H1 (cell line): ENCODE measurements around the gene USP49. TPM values are rescaled to one million over a fixed set of nuclear protein-coding genes. Genes with fewer than 3 reads are reported as not detected.

Experiments
- CHD2 ChIP-seq: IDR thresholded peaks from 2 replicates; pipeline ENCODE4 v1.6.1; 2012; ENCODE audit warnings: low read length, improper control_type of control experiment
- EGR1 ChIP-seq: IDR thresholded peaks from 2 replicates; pipeline ENCODE4 v1.6.1; 2011; ENCODE audit warnings: low read depth, low read length, borderline replicate concordance
- RBBP5 ChIP-seq: IDR thresholded peaks from 2 replicates; pipeline ENCODE4 v1.7.1; 2012; ENCODE audit warnings: low read depth, mild to moderate bottlenecking, inconsistent platforms, low read length, moderate library complexity, borderline replicate concordance
- SP1 ChIP-seq: IDR thresholded peaks from 2 replicates; pipeline ENCODE4 v1.6.1; 2011; ENCODE audit warnings: low read depth, low read length
- polyA plus RNA-seq, 7 experiments: library from polyadenylated mRNA; depleted of rRNA in 3 of 7; stranded (reverse) in 5 of 7; unstranded in 2 of 7; fragments of >200 nt in 5 of 7; fragments of 200-250 nt in 2 of 7; gene quantifications; 1 replicate in 5 of 7; 2 replicates in 1 of 7; 4 replicates in 1 of 7; pipeline versions ENCODE4 v1.2.1 to v1.2.3, GENCODE V29; 2011 to 2013; ENCODE audit warnings: missing spikeins in 2 of 7, mixed read lengths in 2 of 7
- total RNA-seq: library from RNA; stranded (reverse); fragmentation: NEBNext Ultra II Directional; extraction: Animal tissue kit (Norgen Biotek cat#: 25700); gene quantifications from 2 replicates; pipeline ENCODE4 v1.2.1, GENCODE V29; 2021
- TF ChIP-seq, protein P1 (sequence below): IDR thresholded peaks from 2 replicates; pipeline ENCODE4 v1.6.1; 2011; ENCODE audit warnings: low read depth, mild to moderate bottlenecking, low read length; ENCODE audit not compliant: insufficient read depth
- TF ChIP-seq, protein P2 (sequence below), 3 experiments: IDR thresholded peaks; 1 replicate in 2 of 3; 2 replicates in 1 of 3; pipeline versions ENCODE4 v1.5.1 to v1.6.1; 2011; ENCODE audit warnings: low read length in 3 of 3, mild to moderate bottlenecking in 3 of 3, inconsistent platforms in 2 of 3, low read depth in 1 of 3, moderate library complexity in 1 of 3; ENCODE audit not compliant: insufficient read depth in 1 of 3; ENCODE audit errors: control extremely low read depth in 1 of 3

Gene USP49
- total and polyA plus RNA-seq, 2 of the 8 experiments (the other 6 are each of a cell fraction or from before 2014, with no cell fraction given): 6.9 to 24.4 TPM

DNA sequence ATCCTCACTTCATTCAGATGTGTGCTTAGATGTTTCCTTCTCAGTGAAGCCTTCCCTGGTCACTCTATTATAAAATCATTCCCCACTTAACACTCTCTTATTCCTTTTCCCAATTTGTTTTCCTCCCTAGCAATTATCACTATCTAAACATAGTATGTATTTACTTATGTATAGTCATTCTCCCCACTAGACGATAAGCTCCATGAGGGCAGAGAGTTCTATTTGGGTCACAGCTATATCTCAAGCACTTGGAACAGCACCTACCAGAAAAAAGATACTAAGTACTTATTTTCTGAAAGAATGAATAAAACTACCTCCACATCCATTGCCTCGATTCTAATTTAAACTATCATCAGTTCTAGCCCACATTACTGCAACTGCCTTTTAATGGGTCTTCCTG, 36.5 kb downstream of the USP49 start (continued):
- TF ChIP-seq, protein P1, sequence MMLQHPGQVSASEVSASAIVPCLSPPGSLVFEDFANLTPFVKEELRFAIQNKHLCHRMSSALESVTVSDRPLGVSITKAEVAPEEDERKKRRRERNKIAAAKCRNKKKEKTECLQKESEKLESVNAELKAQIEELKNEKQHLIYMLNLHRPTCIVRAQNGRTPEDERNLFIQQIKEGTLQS: no peak
- TF ChIP-seq CHD2 (no peak), RBBP5 (no peak), EGR1 (no peak), SP1 (no peak)
- TF ChIP-seq, protein P2, sequence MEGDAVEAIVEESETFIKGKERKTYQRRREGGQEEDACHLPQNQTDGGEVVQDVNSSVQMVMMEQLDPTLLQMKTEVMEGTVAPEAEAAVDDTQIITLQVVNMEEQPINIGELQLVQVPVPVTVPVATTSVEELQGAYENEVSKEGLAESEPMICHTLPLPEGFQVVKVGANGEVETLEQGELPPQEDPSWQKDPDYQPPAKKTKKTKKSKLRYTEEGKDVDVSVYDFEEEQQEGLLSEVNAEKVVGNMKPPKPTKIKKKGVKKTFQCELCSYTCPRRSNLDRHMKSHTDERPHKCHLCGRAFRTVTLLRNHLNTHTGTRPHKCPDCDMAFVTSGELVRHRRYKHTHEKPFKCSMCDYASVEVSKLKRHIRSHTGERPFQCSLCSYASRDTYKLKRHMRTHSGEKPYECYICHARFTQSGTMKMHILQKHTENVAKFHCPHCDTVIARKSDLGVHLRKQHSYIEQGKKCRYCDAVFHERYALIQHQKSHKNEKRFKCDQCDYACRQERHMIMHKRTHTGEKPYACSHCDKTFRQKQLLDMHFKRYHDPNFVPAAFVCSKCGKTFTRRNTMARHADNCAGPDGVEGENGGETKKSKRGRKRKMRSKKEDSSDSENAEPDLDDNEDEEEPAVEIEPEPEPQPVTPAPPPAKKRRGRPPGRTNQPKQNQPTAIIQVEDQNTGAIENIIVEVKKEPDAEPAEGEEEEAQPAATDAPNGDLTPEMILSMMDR (IDR thresholded peaks at IDR 0.05; ENCODE audit: control extremely low read depth in 1 of 3, insufficient read depth in 1 of 3, low read depth in 1 of 3, low read length in 3 of 3): no peak
